ENCODE results near the gene GTPBP1. TPM values are rescaled to one million over a fixed set of nuclear protein-coding genes. Genes with fewer than 3 reads are reported as not detected.

Gene GTPBP1
- total and polyA plus RNA-seq, 2 donors (not counting 1 experiment from before 2014, with no cell fraction given), result 77.8 to 174 TPM

DNA sequence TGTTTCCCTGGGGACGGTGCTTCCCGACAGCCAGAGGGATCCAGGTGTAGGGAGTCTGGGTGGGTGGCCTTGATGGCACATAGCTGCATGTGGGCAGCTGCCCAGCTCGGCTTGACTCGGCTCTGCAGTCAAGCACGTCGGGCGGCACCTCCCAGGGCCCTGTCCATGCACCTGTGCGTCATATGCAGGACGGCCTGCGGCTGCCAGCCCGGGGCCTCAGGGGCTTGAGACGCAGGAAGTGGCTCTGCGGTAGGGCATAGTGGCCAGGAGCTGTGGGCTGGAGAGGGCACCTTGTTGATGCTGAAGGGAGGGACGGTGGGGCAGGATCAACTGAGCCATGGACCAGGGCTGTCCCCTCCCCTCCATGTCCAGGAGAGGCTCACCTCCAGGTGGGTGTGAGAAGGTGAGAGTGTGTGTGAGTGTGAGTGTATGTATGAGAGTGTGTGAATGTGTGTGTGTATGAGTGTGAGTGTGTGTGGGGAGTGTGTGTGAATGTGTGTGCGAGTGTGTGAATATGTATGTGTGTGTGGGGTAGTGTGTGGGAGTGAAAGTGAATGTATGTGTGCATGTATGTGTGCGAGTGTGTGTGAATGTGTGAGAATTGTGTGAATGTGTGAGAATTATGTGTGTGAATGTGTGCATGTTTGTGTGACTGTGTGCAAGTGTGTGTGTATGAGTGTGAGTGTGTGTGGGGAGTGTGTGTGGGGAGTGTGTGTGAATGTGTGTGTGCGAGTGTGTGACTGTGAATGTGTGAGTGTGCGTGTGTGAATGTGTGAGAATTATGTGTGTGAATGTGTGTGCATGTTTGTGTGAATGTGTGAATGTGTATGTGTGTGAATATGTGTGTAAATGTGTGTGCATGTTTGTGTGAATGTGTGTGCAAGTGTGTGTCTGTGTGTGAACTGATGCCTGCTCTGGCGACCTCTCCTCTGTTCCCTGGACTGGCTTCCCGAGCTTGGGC, 55.7 kb downstream of the GTPBP1 start:
- Mint-ChIP-seq H3K27me3 (no peaks in the 10 kb centered on the region), H3K4me3 (no peak overlapping the region), H3K9me3 (ENCODE audit: insufficient read depth) (no peaks in the 10 kb centered on the region), H3K27ac (no peak overlapping the region), H3K4me1 (peaks cover 34% of the 10 kb centered on the region)
- Histone ChIP-seq H3K4me3 (ENCODE audit: control extremely low read depth in 1 of 5, extremely low read depth in 1 of 5, insufficient read depth in 1 of 5, low read depth in 2 of 5, low read length in 4 of 5) (no peak overlapping the region), H3K4me1 (ENCODE audit: control insufficient read depth in 2 of 2, insufficient read depth in 2 of 2, low read length in 2 of 2) (peaks cover 38 to 50% of the 10 kb centered on the region in 2 donors), H4K20me1 (ENCODE audit: control insufficient read depth, insufficient read depth, low read length, poor library complexity, severe bottlenecking) (no peaks in the 10 kb centered on the region), H3K27ac (ENCODE audit: low read length in 2 of 2) (no peak overlapping the region), H3K4me2 (replicated peaks; ENCODE audit: low read depth, low read length, poor library complexity, severe bottlenecking) (peak overlapping the region; percentile 54), H3K9me3 (ENCODE audit: control extremely low read depth in 1 of 3, control insufficient read depth in 2 of 3, insufficient read depth in 1 of 3, low read length in 2 of 3) (no peaks in the 10 kb centered on the region), H3K79me2 (ENCODE audit: control insufficient read depth, insufficient read depth, low read length) (no peaks in the 10 kb centered on the region), H3K36me3 (replicated peaks in 1 of 2; ENCODE audit: control extremely low read depth in 1 of 2, control insufficient read depth in 1 of 2, extremely low read depth in 1 of 2, insufficient read depth in 2 of 2, low read length in 1 of 2) (no peaks in the 10 kb centered on the region), H3K27me3 (replicated peaks in 1 of 4; ENCODE audit: control extremely low read depth in 1 of 4, control insufficient read depth in 3 of 4, insufficient read depth in 4 of 4, low read length in 3 of 4) (no peaks in the 10 kb centered on the region), H2AFZ (ENCODE audit: insufficient read depth, low read depth, low read length, poor library complexity, severe bottlenecking) (no peak overlapping the region), H3K9ac (ENCODE audit: low read length) (peak overlapping the region; percentile 18)
- 59% methylated on average over 19 of the region's 20 CpGs for WGBS (ENCODE audit: insufficient coverage)
- CTCF ChIA-PET, result interaction anchor here (0.6 to 1.5 kb wide), 5 partner anchors 7 to 455 kb away, joined by 3 to 5 read pairs (median 3); no protein-coding TSS in a partner anchor
- DNase-seq (no peak), ATAC-seq (ENCODE audit: low read depth) (peak; percentile 37)
- no peak for TF ChIP-seq EZH2 (IDR thresholded peaks at IDR 0.05; ENCODE audit: borderline replicate concordance, insufficient read depth, low read depth, low read length, poor library complexity, severe bottlenecking)
- TF ChIP-seq, protein P1, sequence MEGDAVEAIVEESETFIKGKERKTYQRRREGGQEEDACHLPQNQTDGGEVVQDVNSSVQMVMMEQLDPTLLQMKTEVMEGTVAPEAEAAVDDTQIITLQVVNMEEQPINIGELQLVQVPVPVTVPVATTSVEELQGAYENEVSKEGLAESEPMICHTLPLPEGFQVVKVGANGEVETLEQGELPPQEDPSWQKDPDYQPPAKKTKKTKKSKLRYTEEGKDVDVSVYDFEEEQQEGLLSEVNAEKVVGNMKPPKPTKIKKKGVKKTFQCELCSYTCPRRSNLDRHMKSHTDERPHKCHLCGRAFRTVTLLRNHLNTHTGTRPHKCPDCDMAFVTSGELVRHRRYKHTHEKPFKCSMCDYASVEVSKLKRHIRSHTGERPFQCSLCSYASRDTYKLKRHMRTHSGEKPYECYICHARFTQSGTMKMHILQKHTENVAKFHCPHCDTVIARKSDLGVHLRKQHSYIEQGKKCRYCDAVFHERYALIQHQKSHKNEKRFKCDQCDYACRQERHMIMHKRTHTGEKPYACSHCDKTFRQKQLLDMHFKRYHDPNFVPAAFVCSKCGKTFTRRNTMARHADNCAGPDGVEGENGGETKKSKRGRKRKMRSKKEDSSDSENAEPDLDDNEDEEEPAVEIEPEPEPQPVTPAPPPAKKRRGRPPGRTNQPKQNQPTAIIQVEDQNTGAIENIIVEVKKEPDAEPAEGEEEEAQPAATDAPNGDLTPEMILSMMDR (IDR thresholded peaks at IDR 0.05), result no peak
- intact Hi-C loops (cut with micrococcal nuclease), result no loop called here
- POLR2A ChIA-PET, result interaction anchor here (0.6 to 1.4 kb wide), 4 partner anchors 11 to 713 kb away, joined by 3 to 5 read pairs (median 4); no protein-coding TSS in a partner anchor
